Prostate gland (tissue), 2 donors: ENCODE results near the gene ZNF423.

Experiments used
- POLR2A ChIP-seq: fragments of 450-650 bp; IDR thresholded peaks from one replicate; pipeline ENCODE4 v1.6.1; 2016; ENCODE audit warnings: antibody characterized with exemption, mild to moderate bottlenecking
- POLR2AphosphoS5 ChIP-seq: sonication (generic); formaldehyde crosslinking; IDR thresholded peaks from one replicate; pipeline ENCODE4 v1.6.1; 2017; ENCODE audit warnings: antibody characterized with exemption
- TF ChIP-seq, protein P1 (sequence below), 4 experiments: fragments of 200-600 bp in 2 of 4; fragments of 450-650 bp in 2 of 4; sonication (generic) in 2 of 4; IDR thresholded peaks; 1 replicate in 3 of 4; 2 replicates in 1 of 4; pipeline ENCODE4 v1.5.1; 2016 to 2019; ENCODE audit warnings: antibody characterized with exemption in 4 of 4, mild to moderate bottlenecking in 2 of 4, moderate library complexity in 2 of 4

DNA sequence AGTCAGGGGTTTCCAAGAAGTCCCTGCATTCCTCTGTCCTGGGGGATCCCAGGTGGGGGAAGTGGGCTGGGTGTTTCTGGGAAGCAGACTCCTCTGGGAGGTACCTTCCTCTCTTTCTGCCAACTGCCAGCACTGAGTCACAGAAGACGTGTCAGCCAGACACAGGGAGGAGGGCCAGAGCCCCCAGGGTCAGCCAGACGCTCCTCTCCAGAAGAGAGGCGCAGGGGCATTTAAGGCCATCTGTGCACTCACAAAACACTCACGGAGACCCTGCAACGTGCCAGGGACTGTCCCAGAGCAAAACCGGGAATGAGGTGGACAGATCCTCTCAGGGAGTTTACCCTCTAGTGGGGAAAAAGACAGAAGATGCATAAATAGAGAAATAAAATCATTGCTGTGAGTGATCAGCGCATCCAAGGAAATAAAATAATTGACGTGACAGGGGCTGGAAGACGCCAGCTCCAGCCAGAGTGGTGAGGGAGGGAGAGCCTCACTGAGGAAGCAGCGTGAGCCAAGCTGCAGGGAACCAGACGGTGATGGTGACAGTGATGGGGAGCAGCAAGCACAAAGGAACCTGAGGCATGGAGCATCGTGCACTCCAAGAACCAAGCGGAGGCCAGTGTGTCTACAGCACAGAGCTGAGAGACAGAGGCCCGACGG is 105.4 kb downstream of the ZNF423 start:
- TF ChIP-seq, protein P1, sequence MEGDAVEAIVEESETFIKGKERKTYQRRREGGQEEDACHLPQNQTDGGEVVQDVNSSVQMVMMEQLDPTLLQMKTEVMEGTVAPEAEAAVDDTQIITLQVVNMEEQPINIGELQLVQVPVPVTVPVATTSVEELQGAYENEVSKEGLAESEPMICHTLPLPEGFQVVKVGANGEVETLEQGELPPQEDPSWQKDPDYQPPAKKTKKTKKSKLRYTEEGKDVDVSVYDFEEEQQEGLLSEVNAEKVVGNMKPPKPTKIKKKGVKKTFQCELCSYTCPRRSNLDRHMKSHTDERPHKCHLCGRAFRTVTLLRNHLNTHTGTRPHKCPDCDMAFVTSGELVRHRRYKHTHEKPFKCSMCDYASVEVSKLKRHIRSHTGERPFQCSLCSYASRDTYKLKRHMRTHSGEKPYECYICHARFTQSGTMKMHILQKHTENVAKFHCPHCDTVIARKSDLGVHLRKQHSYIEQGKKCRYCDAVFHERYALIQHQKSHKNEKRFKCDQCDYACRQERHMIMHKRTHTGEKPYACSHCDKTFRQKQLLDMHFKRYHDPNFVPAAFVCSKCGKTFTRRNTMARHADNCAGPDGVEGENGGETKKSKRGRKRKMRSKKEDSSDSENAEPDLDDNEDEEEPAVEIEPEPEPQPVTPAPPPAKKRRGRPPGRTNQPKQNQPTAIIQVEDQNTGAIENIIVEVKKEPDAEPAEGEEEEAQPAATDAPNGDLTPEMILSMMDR (IDR thresholded peaks at IDR 0.05), result no peak
- TF ChIP-seq POLR2AphosphoS5 (no peak), POLR2A (no peak)
